Measurements from ENCODE around the gene BPI.

GRCh38 chr20:38283236-38283635, 20.7 kb upstream of the BPI start:
- TF ChIP-seq CTCF (IDR thresholded peaks at IDR 0.05; ENCODE audit: insufficient read depth, low read length) = no peak
- no peak for TF ChIP-seq SPI1 (IDR thresholded peaks at IDR 0.05; ENCODE audit: borderline replicate concordance, low read depth)
- no peak for TF ChIP-seq GABPA (IDR thresholded peaks at IDR 0.05; ENCODE audit: low read depth)
- no peak for TF ChIP-seq POLR2AphosphoS5 (IDR thresholded peaks at IDR 0.05; ENCODE audit: low read depth)
- TF ChIP-seq REST (IDR thresholded peaks at IDR 0.05; ENCODE audit: insufficient replicate concordance, low read depth) = no peak

Data from HL-60 (cell line).